T-helper 2 cell treated with Interferon-gamma antibody and Interleukin-4, amounts not matched to agents 100 ng/mL and 5 ng/mL, for 36 hours (primary cell): ENCODE results near the gene PLIN1. TPM values are rescaled to one million over a fixed set of nuclear protein-coding genes. Genes with fewer than 3 reads are reported as not detected.

Source experiments
- intact Hi-C: fragments of 100-400 bp; cut with micrococcal nuclease; formaldehyde crosslinking; loops from one replicate; pipeline ENCODE4 v1.15.1; 2023
- total RNA-seq: library from RNA; stranded (reverse); gene quantifications from 2 replicates; pipeline ENCODE4 v1.2.3, GENCODE V29; 2022

Gene PLIN1
- total RNA-seq, 1 donor from 2014 or later: not detected

- intact Hi-C loops: no loop called here
Measured at GRCh38 chr15:89672221-89673164, 6.7 kb downstream of the PLIN1 start.

- intact Hi-C loops: no loop called here
Measured at GRCh38 chr15:89671687-89672086, 7.5 kb downstream of the PLIN1 start.

GRCh38 chr15:89670971-89671560 is 8.1 kb downstream of the PLIN1 start:
- intact Hi-C loops: no loop called here

GRCh38 chr15:89669941-89670340 is 9.2 kb downstream of the PLIN1 start:
- intact Hi-C loops: no loop called here

- intact Hi-C loops: no loop called here
Measured at GRCh38 chr15:89669309-89669865, 9.8 kb downstream of the PLIN1 start.

GRCh38 chr15:89668171-89668570 is 11.0 kb downstream of the PLIN1 start:
- intact Hi-C loops: no loop called here

- intact Hi-C loops: no loop called here
Measured at GRCh38 chr15:89667706-89667960, 11.5 kb downstream of the PLIN1 start.

- intact Hi-C loops: no loop called here
Measured at GRCh38 chr15:89666858-89667705, 12.1 kb downstream of the PLIN1 start.

- intact Hi-C loops: no loop called here
Measured at GRCh38 chr15:89666184-89666857, 12.8 kb downstream of the PLIN1 start.

GRCh38 chr15:89665449-89666181 is 13.6 kb downstream of the PLIN1 start:
- intact Hi-C loops: no loop called here

GRCh38 chr15:89664441-89665350 is 14.5 kb downstream of the PLIN1 start:
- intact Hi-C loops: no loop called here

- intact Hi-C loops: no loop called here
Measured at GRCh38 chr15:89662893-89663626, 16.1 kb downstream of the PLIN1 start.

- intact Hi-C loops: no loop called here
Measured at GRCh38 chr15:89660556-89660955, 18.6 kb downstream of the PLIN1 start.

GRCh38 chr15:89659295-89659694 is 19.9 kb downstream of the PLIN1 start:
- intact Hi-C loops: no loop called here

- intact Hi-C loops: no loop called here
Measured at GRCh38 chr15:89657686-89658200, 21.4 kb downstream of the PLIN1 start.

GRCh38 chr15:89656116-89656815 is 22.9 kb downstream of the PLIN1 start:
- intact Hi-C loops: no loop called here

- intact Hi-C loops: no loop called here
Measured at GRCh38 chr15:89654847-89655805, 24.0 kb downstream of the PLIN1 start, which contains the start of gene KIF7. KIF7 (minus strand) TSS chr15:89655467; CDS start chr15:89652930, 2,537 bp downstream.
